Esophagus muscularis mucosa (tissue), 4 donors: ENCODE measurements around the gene C1orf21. TPM values are rescaled to one million over a fixed set of nuclear protein-coding genes. Genes with fewer than 3 reads are reported as not detected.
"Not testable (repeated sequence)": the region's sequence is repeated elsewhere in the genome, so short reads cannot be mapped to it uniquely, and the experiment has no call there.

Source experiments
- DNase-seq: peaks from one replicate; pipeline ENCODE4 v3.0.0-alpha.2; 2017; ENCODE audit errors: extremely low spot score
- H3K27ac ChIP-seq, 4 donors: fragments of 200-600 bp; sonication (generic); replicated peaks in 1 of 4; 1 replicate in 3 of 4; 2 replicates in 1 of 4; pipeline ENCODE4 v1.5.1; 2016 to 2019; ENCODE audit warnings: mild to moderate bottlenecking in 1 of 4
- H3K27me3 ChIP-seq, 4 donors: fragments of 200-600 bp; sonication (generic); one replicate each; pipeline versions ENCODE4 v1.5.1 to v1.6.0; 2016 to 2019
- H3K36me3 ChIP-seq, 4 donors: fragments of 200-600 bp; sonication (generic); one replicate each; pipeline ENCODE4 v1.5.1; 2016 to 2019
- H3K4me1 ChIP-seq, 4 donors: fragments of 200-600 bp; sonication (generic); one replicate each; pipeline ENCODE4 v1.5.1; 2016 to 2019
- H3K4me3 ChIP-seq, 4 donors: fragments of 200-600 bp; sonication (generic); 1 replicate in 2 of 4; 2 replicates in 2 of 4; pipeline ENCODE4 v1.5.1; 2016 to 2019; ENCODE audit warnings: mild to moderate bottlenecking in 4 of 4, moderate library complexity in 1 of 4
- H3K9me3 ChIP-seq, 4 donors: fragments of 200-600 bp; sonication (generic); 1 replicate in 3 of 4; 2 replicates in 1 of 4; pipeline ENCODE4 v1.5.1; 2016 to 2019
- CTCF ChIP-seq, 3 experiments: fragments of 200-600 bp in 2 of 3; fragments of 450-650 bp in 1 of 3; sonication (generic) in 2 of 3; IDR thresholded peaks; one replicate each; pipeline ENCODE4 v1.5.1; 2017 to 2019; ENCODE audit warnings: antibody characterized with exemption in 3 of 3, mild to moderate bottlenecking in 2 of 3, moderate library complexity in 1 of 3
- EP300 ChIP-seq: sonication (generic); formaldehyde crosslinking; IDR thresholded peaks from one replicate; pipeline ENCODE4 v1.6.1; 2017; ENCODE audit warnings: antibody characterized with exemption
- POLR2A ChIP-seq: fragments of 450-650 bp; IDR thresholded peaks from one replicate; pipeline ENCODE4 v1.6.1; 2017; ENCODE audit warnings: antibody characterized with exemption, moderate library complexity, mild to moderate bottlenecking, low read depth
- POLR2AphosphoS5 ChIP-seq, 2 donors: sonication (generic); formaldehyde crosslinking; IDR thresholded peaks; one replicate each; pipeline ENCODE4 v1.6.1; 2017; ENCODE audit warnings: antibody characterized with exemption in 2 of 2
- WGBS: methylation state at CpG from one replicate; pipeline ENCODE4 v1.1.5; 2018; 5-methylcytosine and 5-hydroxymethylcytosine counted together
- intact Hi-C: fragments of 100-400 bp; cut with DNase I; formaldehyde crosslinking; loops from one replicate; pipeline ENCODE4 v1.15.1; 2023
- total RNA-seq, 4 donors: library from RNA; depleted of rRNA; stranded (reverse); fragments of >200 nt; gene quantifications; one replicate each; pipeline versions ENCODE4 v1.1.0 to v1.2.1, GENCODE V29; 2016

The C1orf21 gene
- total RNA-seq, 4 donors from 2014 or later, result 39.5 to 91.7 (median 58.8) TPM

- TF ChIP-seq POLR2A (no peak), POLR2AphosphoS5 (IDR thresholded peaks at IDR 0.05) (peak; percentile 58 to 66)
- Histone ChIP-seq H3K27ac (peak overlapping the region; percentile 82 to 92 (median 84)), H3K36me3 (no peaks in the 10 kb centered on the region), H3K4me3 (peak overlapping the region; percentile 23 to 47 (median 41)), H3K27me3 (no peaks in the 10 kb centered on the region), H3K9me3 (peaks cover 0 to 3% (median 0%) of the 10 kb centered on the region in 4 donors), H3K4me1 (peaks cover 26 to 71% (median 58%) of the 10 kb centered on the region in 4 donors)
- WGBS, result 22% methylated on average over 12 of the region's 12 CpGs
- intact Hi-C loops, result loop anchor here (5.0 kb wide), 1 partner anchor 224 kb away; the partner anchor contains the start of gene C1orf21
- peak; percentile 29 for DNase-seq
Observed at GRCh38 chr1:184610876-184611595, 224.2 kb downstream of the C1orf21 start.

GRCh38 chr1:184612229-184612628 lies 225.4 kb downstream of the C1orf21 start:
- intact Hi-C loops, result loop anchor here (5.0 kb wide), 1 partner anchor 225 kb away; the partner anchor contains the start of gene C1orf21
- not testable (repeated sequence) for H3K9me3 ChIP-seq, H3K36me3 ChIP-seq, H3K27me3 ChIP-seq, H3K4me3 ChIP-seq
- Histone ChIP-seq H3K27ac (peak overlapping the region; percentile 82 to 92 (median 84)), H3K4me1 (peaks cover 26 to 59% (median 48%) of the 10 kb centered on the region in 4 donors)
- DNase-seq, result peak; percentile 45
- WGBS, result 66% methylated on average over 4 of the region's 5 CpGs

- peaks cover 14 to 42% (median 39%) of the 10 kb centered on the region in 4 donors for H3K4me1 ChIP-seq
- 98% methylated on average over 7 of the region's 7 CpGs for WGBS
- H3K4me3 ChIP-seq, result no peak overlapping the region
Observed at GRCh38 chr1:184614667-184615066, 227.8 kb downstream of the C1orf21 start.

GRCh38 chr1:184615301-184615700 lies 228.5 kb downstream of the C1orf21 start:
- TF ChIP-seq CTCF (IDR thresholded peaks at IDR 0.05) (no peak), EP300 (no peak), POLR2A (no peak), POLR2AphosphoS5 (IDR thresholded peaks at IDR 0.05) (peak; percentile 26 to 47)
- Histone ChIP-seq H3K4me1 (peaks cover 16 to 40% (median 38%) of the 10 kb centered on the region in 4 donors), H3K4me3 (no peak overlapping the region), H3K36me3 (peaks cover 0 to 10% (median 4%) of the 10 kb centered on the region in 4 donors), H3K9me3 (peaks cover 0 to 3% (median 0%) of the 10 kb centered on the region in 4 donors), H3K27ac (peak overlapping the region in 3 of 4 donors; percentile 2 to 92 (median 59)), H3K27me3 (no peaks in the 10 kb centered on the region)
- intact Hi-C loops, result no loop called here
- DNase-seq, result peak; percentile 80
- WGBS, result 72% methylated on average over 5 of the region's 5 CpGs

More at GRCh38 chr1:184614667-184615066, 227.8 kb downstream of the C1orf21 start:
- peak; percentile 14 for DNase-seq
- H3K27me3 ChIP-seq, result no peaks in the 10 kb centered on the region
- no peak for TF ChIP-seq POLR2A
- no peak for TF ChIP-seq POLR2AphosphoS5 (IDR thresholded peaks at IDR 0.05)
- TF ChIP-seq EP300, result no peak
- TF ChIP-seq CTCF (IDR thresholded peaks at IDR 0.05), result no peak
- H3K9me3 ChIP-seq, result peaks cover 0 to 3% (median 0%) of the 10 kb centered on the region in 4 donors
- H3K27ac ChIP-seq, result peak overlapping the region; percentile 30 to 92 (median 52)
- intact Hi-C loops, result loop anchor here (5.0 kb wide), 1 partner anchor 227 kb away; the partner anchor contains the start of gene C1orf21
- peaks cover 0 to 5% (median 2%) of the 10 kb centered on the region in 4 donors for H3K36me3 ChIP-seq

- intact Hi-C loops, result no loop called here
- 100% methylated on average over 1 of the region's 6 CpGs for WGBS
- no peaks in the 10 kb centered on the region for H3K9me3 ChIP-seq
- no peak for TF ChIP-seq CTCF (IDR thresholded peaks at IDR 0.05)
- no peak for TF ChIP-seq POLR2AphosphoS5 (IDR thresholded peaks at IDR 0.05)
- TF ChIP-seq POLR2A, result no peak
- no peak for TF ChIP-seq EP300
- peaks cover 0 to 10% (median 4%) of the 10 kb centered on the region in 4 donors for H3K36me3 ChIP-seq
- DNase-seq, result peak; percentile 75
- peaks cover 15 to 38% (median 37%) of the 10 kb centered on the region in 4 donors for H3K4me1 ChIP-seq
- no peak overlapping the region for H3K4me3 ChIP-seq
- H3K27me3 ChIP-seq, result no peaks in the 10 kb centered on the region
- no peak overlapping the region for H3K27ac ChIP-seq
Observed at GRCh38 chr1:184616504-184616903, 229.7 kb downstream of the C1orf21 start.
